ENCODE data around the gene LRRC8C.
"Not testable (repeated sequence)": the region's sequence is repeated elsewhere in the genome, so short reads cannot be mapped to it uniquely, and the experiment has no call there.

Gene LRRC8C

GRCh38 chr1:89616844-89617627 is 15.9 kb upstream of the LRRC8C start:
- no peaks in the 10 kb centered on the region for H3K27me3 Mint-ChIP-seq
- DNase-seq (no peak), ATAC-seq (no peak)
- H3K4me3 Mint-ChIP-seq: no peak overlapping the region
- peaks cover 63% of the 10 kb centered on the region for H3K4me1 Mint-ChIP-seq
- H3K27ac Mint-ChIP-seq: no peak overlapping the region
- peaks cover 11 to 19% of the 10 kb centered on the region in 2 donors for H3K9me3 Mint-ChIP-seq

GRCh38 chr1:89620664-89621063 is 12.3 kb upstream of the LRRC8C start:
- ATAC-seq: no peak
- peak overlapping the region; percentile 3 to 46 for H3K4me3 Mint-ChIP-seq
- H3K9me3 Mint-ChIP-seq: peaks cover 11 to 19% of the 10 kb centered on the region in 2 donors
- no peak overlapping the region for H3K27ac Mint-ChIP-seq
- no peak for DNase-seq
- no peaks in the 10 kb centered on the region for H3K27me3 Mint-ChIP-seq
- H3K4me1 Mint-ChIP-seq: peaks cover 42% of the 10 kb centered on the region

- Mint-ChIP-seq H3K9me3 (peaks cover 7 to 8% of the 10 kb centered on the region in 2 donors), H3K27ac (no peak overlapping the region), H3K4me3 (no peak overlapping the region), H3K4me1 (peaks cover 47% of the 10 kb centered on the region), H3K27me3 (no peaks in the 10 kb centered on the region)
- DNase-seq (no peak), ATAC-seq (no peak)
Measured at GRCh38 chr1:89622895-89623294, 10.0 kb upstream of the LRRC8C start.

GRCh38 chr1:89624314-89624713 is 8.6 kb upstream of the LRRC8C start:
- peaks cover 61% of the 10 kb centered on the region for H3K4me1 Mint-ChIP-seq
- H3K9me3 Mint-ChIP-seq: no peaks in the 10 kb centered on the region
- no peak overlapping the region for H3K27ac Mint-ChIP-seq
- H3K4me3 Mint-ChIP-seq: no peak overlapping the region
- ATAC-seq (no peak), DNase-seq (no peak)
- H3K27me3 Mint-ChIP-seq: no peaks in the 10 kb centered on the region

GRCh38 chr1:89624715-89625323 is 8.1 kb upstream of the LRRC8C start:
- Mint-ChIP-seq H3K4me3 (no peak overlapping the region), H3K27me3 (no peaks in the 10 kb centered on the region), H3K4me1 (peaks cover 66% of the 10 kb centered on the region), H3K9me3 (no peaks in the 10 kb centered on the region), H3K27ac (no peak overlapping the region)
- DNase-seq (no peak), ATAC-seq (no peak)

- H3K4me1 Mint-ChIP-seq: peaks cover 76% of the 10 kb centered on the region
- no peak for ATAC-seq
- peak overlapping the region in 1 of 2 donors; percentile 22 for H3K27ac Mint-ChIP-seq
- DNase-seq: no peak
- H3K9me3 Mint-ChIP-seq: no peaks in the 10 kb centered on the region
- H3K27me3 Mint-ChIP-seq: no peaks in the 10 kb centered on the region
- peak overlapping the region in 1 of 2 donors; percentile 21 for H3K4me3 Mint-ChIP-seq
Measured at GRCh38 chr1:89627596-89627962, 5.3 kb upstream of the LRRC8C start.

- Mint-ChIP-seq H3K4me1 (peaks cover 68% of the 10 kb centered on the region), H3K4me3 (peak overlapping the region; percentile 30 to 74), H3K9me3 (no peaks in the 10 kb centered on the region), H3K27ac (no peak overlapping the region), H3K27me3 (no peaks in the 10 kb centered on the region)
- DNase-seq (no peak), ATAC-seq (no peak)
Measured at GRCh38 chr1:89629146-89629545, 3.8 kb upstream of the LRRC8C start.

- H3K4me1 Mint-ChIP-seq: peaks cover 68% of the 10 kb centered on the region
- DNase-seq, H3K9me3 Mint-ChIP-seq, ATAC-seq, H3K27ac Mint-ChIP-seq, H3K27me3 Mint-ChIP-seq: not testable (repeated sequence)
- H3K4me3 Mint-ChIP-seq: peak overlapping the region; percentile 44 to 72
Measured at GRCh38 chr1:89629600-89629999, 3.3 kb upstream of the LRRC8C start.

- Mint-ChIP-seq H3K4me3 (peak overlapping the region; percentile 44 to 72), H3K9me3 (no peaks in the 10 kb centered on the region), H3K4me1 (peaks cover 68% of the 10 kb centered on the region), H3K27me3 (no peaks in the 10 kb centered on the region), H3K27ac (no peak overlapping the region)
- ATAC-seq: no peak
- DNase-seq: no peak
Measured at GRCh38 chr1:89630048-89630447, 2.9 kb upstream of the LRRC8C start.

GRCh38 chr1:89631816-89632656 is 884 bp upstream of the LRRC8C start:
- H3K4me3 Mint-ChIP-seq: peak overlapping the region; percentile 89 to 93
- H3K9me3 Mint-ChIP-seq: no peaks in the 10 kb centered on the region
- ATAC-seq: no peak
- no peak for DNase-seq
- H3K27ac Mint-ChIP-seq: peak overlapping the region; percentile 94 to 97
- H3K4me1 Mint-ChIP-seq: peaks cover 73% of the 10 kb centered on the region
- no peaks in the 10 kb centered on the region for H3K27me3 Mint-ChIP-seq

GRCh38 chr1:89633248-89633799 is 404 bp downstream of the LRRC8C start:
- Mint-ChIP-seq H3K27ac (peak overlapping the region; percentile 93 to 96), H3K27me3 (no peaks in the 10 kb centered on the region), H3K4me1 (peaks cover 73% of the 10 kb centered on the region), H3K9me3 (no peaks in the 10 kb centered on the region), H3K4me3 (peak overlapping the region; percentile 93 to 94)
- ATAC-seq (peak; percentile 68), DNase-seq (peak; percentile 71 to 75)

GRCh38 chr1:89633800-89634625 is 1.1 kb downstream of the LRRC8C start:
- no peaks in the 10 kb centered on the region for H3K9me3 Mint-ChIP-seq
- H3K4me1 Mint-ChIP-seq: peaks cover 70% of the 10 kb centered on the region
- peak overlapping the region; percentile 93 to 94 for H3K4me3 Mint-ChIP-seq
- no peaks in the 10 kb centered on the region for H3K27me3 Mint-ChIP-seq
- peak overlapping the region; percentile 93 to 96 for H3K27ac Mint-ChIP-seq
- peak in 1 of 2 donors; percentile 26 for DNase-seq
- ATAC-seq: no peak

- Mint-ChIP-seq H3K9me3 (no peaks in the 10 kb centered on the region), H3K4me1 (peaks cover 67% of the 10 kb centered on the region), H3K4me3 (peak overlapping the region; percentile 52 to 60), H3K27me3 (no peaks in the 10 kb centered on the region), H3K27ac (peak overlapping the region; percentile 63 to 94)
- DNase-seq: no peak
- peak; percentile 45 for ATAC-seq
Measured at GRCh38 chr1:89635825-89636815, 3.2 kb downstream of the LRRC8C start.

- Mint-ChIP-seq H3K4me3 (peak overlapping the region; percentile 16 to 60), H3K4me1 (peaks cover 64% of the 10 kb centered on the region), H3K27ac (peak overlapping the region in 1 of 2 donors; percentile 32), H3K9me3 (no peaks in the 10 kb centered on the region), H3K27me3 (no peaks in the 10 kb centered on the region)
- no peak for ATAC-seq
- no peak for DNase-seq
Measured at GRCh38 chr1:89637496-89637895, 4.6 kb downstream of the LRRC8C start.

Measured in stimulated activated naive CD8-positive, alpha-beta T cell treated with anti-CD3 and anti-CD28 coated beads, Interleukin-15, amount 100 ng/mL, for 72 hours (primary cell).